IMR-90 (cell line): ENCODE measurements around the gene ADAMTS9. TPM values are rescaled to one million over a fixed set of nuclear protein-coding genes. Genes with fewer than 3 reads are reported as not detected.

Experiments used
- ATAC-seq: fragments of 200-7000 bp; cut with Tn5 transposase; 2 replicates; pipeline ENCODE4 v1.9.1; 2020; ENCODE audit warnings: low read depth, mild to moderate bottlenecking, moderate library complexity
- BruUV-seq: library from RNA; stranded (reverse); fragments of 400-500 nt; replicated peaks from 2 replicates; lab custom pipeline; 2021; lab: Mats Ljungman, UMichigan
- CTCF ChIA-PET: fragments of 300-600 bp; formaldehyde crosslinking; extraction: SDS; loops from one replicate; lab custom pipeline; 2021; ENCODE audit warnings: antibody characterized with exemption; lab: Yijun Ruan, JAX
- POLR2A ChIA-PET: fragments of 300-600 bp; sonication (Branson Sonifier 250); formaldehyde crosslinking; loops from one replicate; lab custom pipeline; 2022; ENCODE audit warnings: antibody characterized with exemption; ENCODE audit not compliant: unreplicated experiment; lab: Charles Lee
- DNase-seq: peaks from one replicate; pipeline ENCODE4 v3.0.0; 2013
- H2AFZ ChIP-seq: replicated peaks from 2 replicates; pipeline ENCODE3; 2013; ENCODE audit warnings: low read length, mild to moderate bottlenecking; ENCODE audit not compliant: poor library complexity
- H2AK5ac ChIP-seq: 2 replicates; pipeline ENCODE4 v1.6.1; 2013; ENCODE audit warnings: low read depth, low read length, inconsistent platforms
- H2AK9ac ChIP-seq: replicated peaks from 2 replicates; pipeline ENCODE3; 2013; ENCODE audit warnings: mild to moderate bottlenecking, low read depth, low read length, moderate library complexity; ENCODE audit not compliant: poor library complexity
- H2BK120ac ChIP-seq: 2 replicates; pipeline ENCODE4 v1.6.1; 2013; ENCODE audit warnings: low read depth, low read length, inconsistent platforms
- H2BK15ac ChIP-seq: 3 replicates; pipeline ENCODE4 v1.6.1; 2013; ENCODE audit warnings: low read depth, low read length, inconsistent platforms
- H2BK20ac ChIP-seq: 2 replicates; pipeline ENCODE4 v1.6.1; 2013; ENCODE audit warnings: low read depth, mild to moderate bottlenecking, inconsistent platforms, low read length, moderate library complexity
- H2BK5ac ChIP-seq: 2 replicates; pipeline ENCODE4 v1.6.1; 2013; ENCODE audit warnings: mild to moderate bottlenecking, low read depth, low read length, inconsistent platforms; ENCODE audit not compliant: poor library complexity, severe bottlenecking
- H3K14ac ChIP-seq: replicated peaks from 2 replicates; pipeline ENCODE4 v1.6.1; 2013; ENCODE audit warnings: low read depth, low read length, inconsistent platforms
- H3K18ac ChIP-seq: 2 replicates; pipeline ENCODE4 v1.6.1; 2013; ENCODE audit warnings: low read depth, low read length, control low read depth
- H3K23ac ChIP-seq: 2 replicates; pipeline ENCODE4 v1.6.1; 2013; ENCODE audit warnings: low read depth, low read length, inconsistent platforms
- H3K27ac ChIP-seq: 2 replicates; pipeline ENCODE4 v1.5.1; 2013; ENCODE audit warnings: mild to moderate bottlenecking, control low read depth, low read length; ENCODE audit not compliant: insufficient read depth
- H3K27me3 ChIP-seq: 2 replicates; pipeline ENCODE4 v1.6.1; 2013; ENCODE audit warnings: low read length; ENCODE audit not compliant: control insufficient read depth, insufficient read depth
- H3K36me3 ChIP-seq: 2 replicates; pipeline ENCODE4 v1.6.1; 2013; ENCODE audit warnings: low read length, mixed read lengths; ENCODE audit not compliant: control insufficient read depth, insufficient read depth
- H3K4ac ChIP-seq: 2 replicates; pipeline ENCODE4 v1.6.1; 2013; ENCODE audit warnings: low read depth, low read length, inconsistent platforms
- H3K4me1 ChIP-seq: 2 replicates; pipeline ENCODE4 v1.6.1; 2013; ENCODE audit warnings: low read length, mixed read lengths; ENCODE audit not compliant: control insufficient read depth, insufficient read depth
- H3K4me2 ChIP-seq: 2 replicates; pipeline ENCODE4 v1.6.1; 2013; ENCODE audit warnings: low read depth, mild to moderate bottlenecking, control low read depth, low read length, moderate library complexity
- H3K4me3 ChIP-seq: 2 replicates; pipeline ENCODE4 v1.5.1; 2013; ENCODE audit warnings: low read depth, mild to moderate bottlenecking, control low read depth, low read length, moderate library complexity; ENCODE audit not compliant: insufficient read depth
- H3K56ac ChIP-seq: 2 replicates; pipeline ENCODE4 v1.6.1; 2013; ENCODE audit warnings: low read length, inconsistent platforms; ENCODE audit not compliant: insufficient read depth; ENCODE audit errors: extremely low read depth
- H3K79me1 ChIP-seq, 2 experiments: 2 replicates each; pipeline ENCODE4 v1.6.1; 2013; ENCODE audit warnings: low read length in 2 of 2, inconsistent platforms in 1 of 2, low read depth in 1 of 2
- H3K9ac ChIP-seq: 2 replicates; pipeline ENCODE4 v1.6.1; 2013; ENCODE audit warnings: low read depth, low read length, control low read depth
- H3K9me1 ChIP-seq: 2 replicates; pipeline ENCODE4 v1.6.1; 2013; ENCODE audit warnings: low read length, inconsistent platforms; ENCODE audit not compliant: insufficient read depth
- H3K9me3 ChIP-seq: 2 replicates; pipeline ENCODE4 v1.6.1; 2013; ENCODE audit warnings: low read length; ENCODE audit not compliant: control insufficient read depth, insufficient read depth
- H4K20me1 ChIP-seq: 2 replicates; pipeline ENCODE4 v1.6.1; 2013; ENCODE audit warnings: low read length, inconsistent platforms; ENCODE audit not compliant: insufficient read depth
- H4K5ac ChIP-seq: 2 replicates; pipeline ENCODE4 v1.6.1; 2013; ENCODE audit warnings: mild to moderate bottlenecking, low read depth, low read length, control low read depth
- H4K8ac ChIP-seq, 2 experiments: 2 replicates each; pipeline ENCODE4 v1.6.1; 2013; ENCODE audit warnings: low read depth in 2 of 2, low read length in 2 of 2, control low read depth in 1 of 2, inconsistent platforms in 1 of 2
- H4K91ac ChIP-seq: 2 replicates; pipeline ENCODE4 v1.6.1; 2013; ENCODE audit warnings: low read depth, low read length, inconsistent platforms; ENCODE audit not compliant: insufficient read depth
- CEBPB ChIP-seq: IDR thresholded peaks from 2 replicates; pipeline ENCODE4 v1.6.1; 2012; ENCODE audit warnings: low read depth, low read length, improper control_type of control experiment
- WGBS, 2 experiments: methylation state at CpG; one replicate each; pipeline versions ENCODE4 v1.1.5 to v1.1.7; 2013; ENCODE audit warnings: missing lambda C conversion rate in 2 of 2; ENCODE audit not compliant: insufficient read length in 1 of 2; ENCODE audit errors: extremely low coverage in 2 of 2; 5-methylcytosine and 5-hydroxymethylcytosine counted together
- dilution Hi-C: fragments of 300-500 bp; cut with HindIII; formaldehyde crosslinking; loops from one replicate; pipeline ENCODE4 v1.14.3; 2018; ENCODE audit warnings: low sequenced_read_pairs; ENCODE audit not compliant: unreplicated experiment
- in situ Hi-C: fragments of 300-500 bp; cut with MboI; formaldehyde crosslinking; loops from 3 replicates; pipeline ENCODE4 v1.14.3; 2019; ENCODE audit warnings: low sequenced_read_pairs, inconsistent platforms, mixed read lengths
- intact Hi-C: fragments of 100-400 bp; cut with micrococcal nuclease; formaldehyde crosslinking; loops from 2 replicates; pipeline ENCODE4 v1.10.0; 2022
- polyA plus RNA-seq, 3 experiments: library from polyadenylated mRNA; depleted of rRNA; stranded (reverse); fragments of >200 nt; gene quantifications; 2 replicates each; pipeline ENCODE4 v1.2.3, GENCODE V29; 2012; ENCODE audit warnings: low replicate concordance in 1 of 3
- total RNA-seq: library from RNA; depleted of rRNA; stranded (reverse); fragments of >200 nt; gene quantifications from 2 replicates; pipeline ENCODE4 v1.2.3, GENCODE V29; 2012
- TF ChIP-seq, protein P1 (sequence below): conservative IDR thresholded peaks from 2 replicates; pipeline ENCODE4 v1.5.1; 2012; ENCODE audit warnings: mild to moderate bottlenecking, low read depth, low read length, improper control_type of control experiment

The ADAMTS9 gene
- total and polyA plus RNA-seq, 2 of the 4 experiments (the other 2 are of a cell fraction): 0.55 to 1.1 TPM

DNA sequence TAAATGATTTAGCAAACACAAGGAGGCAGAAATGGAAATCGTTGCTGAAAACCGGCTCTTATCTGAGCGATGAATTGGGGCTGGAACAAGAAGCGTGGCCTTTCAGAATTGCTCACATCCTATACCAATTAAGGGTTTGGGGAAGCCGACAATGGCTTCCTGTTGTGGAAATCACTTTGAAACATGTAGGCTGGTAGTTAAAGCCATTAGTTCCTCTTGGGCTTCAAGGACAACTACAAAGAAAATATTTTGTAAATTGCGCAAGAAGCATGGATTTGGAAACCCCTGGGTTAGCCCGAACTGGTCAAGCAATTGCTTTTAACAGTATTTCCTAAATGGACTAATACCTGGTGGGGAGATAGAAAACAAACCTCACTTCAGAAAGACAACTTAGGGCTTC lies 182.4 kb downstream of the ADAMTS9 start:
- CTCF ChIA-PET: no interaction called here
- intact Hi-C loops: no loop called here
- no peak for DNase-seq
- no peak overlapping the region for H2BK5ac ChIP-seq
- peaks cover 5% of the 10 kb centered on the region; the same call in 1 of the 2 replicates for H3K9me1 ChIP-seq
- dilution Hi-C loops: no loop called here
- H3K14ac ChIP-seq: no peak overlapping the region
- H3K27me3 ChIP-seq: no peaks in the 10 kb centered on the region
- peak overlapping the region; percentile 43; the same call in 1 of the 2 replicates for H3K18ac ChIP-seq
- peak overlapping the region in 1 of 2 experiments; percentile 43; a peak in 1 of 4 replicates for H4K8ac ChIP-seq
- H3K79me1 ChIP-seq: no peaks in the 10 kb centered on the region
- peaks cover 15% of the 10 kb centered on the region for H3K4me1 ChIP-seq
- no peak overlapping the region for H3K4me3 ChIP-seq
- H2AFZ ChIP-seq: no peak overlapping the region
- H2BK20ac ChIP-seq: peak overlapping the region; percentile 76
- H2BK15ac ChIP-seq: 0 out of 3 replicates have a peak overlapping the region, but pooled peaks have one; percentile 53
- H2BK120ac ChIP-seq: peak overlapping the region; percentile 67
- no peak for ATAC-seq
- no peak overlapping the region for H3K4me2 ChIP-seq
- H4K91ac ChIP-seq: peak overlapping the region; percentile 19; the same call in 1 of the 2 replicates
- POLR2A ChIA-PET: no interaction called here
- no peak overlapping the region; the same call in 1 of the 2 replicates for H3K23ac ChIP-seq
- H4K5ac ChIP-seq: peak overlapping the region; percentile 57; the same call in 1 of the 2 replicates
- no peak overlapping the region for H2AK9ac ChIP-seq
- peak overlapping the region; percentile 24; the same call in 1 of the 2 replicates for H3K4ac ChIP-seq
- no peak overlapping the region for H3K27ac ChIP-seq
- TF ChIP-seq CEBPB: peak; percentile 81
- TF ChIP-seq, protein P1, sequence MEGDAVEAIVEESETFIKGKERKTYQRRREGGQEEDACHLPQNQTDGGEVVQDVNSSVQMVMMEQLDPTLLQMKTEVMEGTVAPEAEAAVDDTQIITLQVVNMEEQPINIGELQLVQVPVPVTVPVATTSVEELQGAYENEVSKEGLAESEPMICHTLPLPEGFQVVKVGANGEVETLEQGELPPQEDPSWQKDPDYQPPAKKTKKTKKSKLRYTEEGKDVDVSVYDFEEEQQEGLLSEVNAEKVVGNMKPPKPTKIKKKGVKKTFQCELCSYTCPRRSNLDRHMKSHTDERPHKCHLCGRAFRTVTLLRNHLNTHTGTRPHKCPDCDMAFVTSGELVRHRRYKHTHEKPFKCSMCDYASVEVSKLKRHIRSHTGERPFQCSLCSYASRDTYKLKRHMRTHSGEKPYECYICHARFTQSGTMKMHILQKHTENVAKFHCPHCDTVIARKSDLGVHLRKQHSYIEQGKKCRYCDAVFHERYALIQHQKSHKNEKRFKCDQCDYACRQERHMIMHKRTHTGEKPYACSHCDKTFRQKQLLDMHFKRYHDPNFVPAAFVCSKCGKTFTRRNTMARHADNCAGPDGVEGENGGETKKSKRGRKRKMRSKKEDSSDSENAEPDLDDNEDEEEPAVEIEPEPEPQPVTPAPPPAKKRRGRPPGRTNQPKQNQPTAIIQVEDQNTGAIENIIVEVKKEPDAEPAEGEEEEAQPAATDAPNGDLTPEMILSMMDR: no peak
- no peaks in the 10 kb centered on the region for H4K20me1 ChIP-seq
- H3K9ac ChIP-seq: no peak overlapping the region
- no peak overlapping the region for H3K56ac ChIP-seq
- peak overlapping the region; percentile 40; the same call in 1 of the 2 replicates for H2AK5ac ChIP-seq
- peaks cover 4% of the 10 kb centered on the region for H3K9me3 ChIP-seq
- in situ Hi-C loops: no loop called here
- H3K36me3 ChIP-seq: no peaks in the 10 kb centered on the region
- no TSS peak for BruUV-seq
- WGBS, 2 experiments: no CpG with 5 or more reads among the region's 7 CpGs
